DND-41 (cell line): ENCODE data around the gene MPND.
A peak's percentile ranks its signal among the peaks of the same experiment; 100 is the strongest.

Experiments used
- ATAC-seq: fragments of 200-7000 bp; cut with Tn5 transposase; 3 replicates; pipeline ENCODE4 v1.9.1; 2021; ENCODE audit warnings: low read depth; ENCODE audit not compliant: insufficient read depth
- DNase-seq: peaks from one replicate; pipeline ENCODE4 v3.0.0-alpha.2; 2020
- H2AFZ ChIP-seq: 2 replicates; pipeline ENCODE4 v1.6.0; 2012; ENCODE audit warnings: low read depth, low read length
- H3K27ac ChIP-seq: 2 replicates; pipeline ENCODE4 v1.5.1; 2012; ENCODE audit warnings: low read length, inconsistent platforms
- H3K27me3 ChIP-seq: fragments of 200-600 bp; sonication (generic); 2 replicates; pipeline ENCODE4 v1.6.0; 2012; ENCODE audit warnings: low read length, mild to moderate bottlenecking, inconsistent platforms; ENCODE audit not compliant: insufficient read depth, poor library complexity
- H3K36me3 ChIP-seq: 2 replicates; pipeline ENCODE4 v1.5.1; 2012; ENCODE audit warnings: low read length, inconsistent platforms; ENCODE audit not compliant: insufficient read depth
- H3K4me1 ChIP-seq: 2 replicates; pipeline ENCODE4 v1.5.1; 2012; ENCODE audit warnings: mild to moderate bottlenecking, low read length; ENCODE audit not compliant: insufficient read depth
- H3K4me2 ChIP-seq: 2 replicates; pipeline ENCODE4 v1.6.0; 2012; ENCODE audit warnings: mild to moderate bottlenecking, moderate library complexity, low read length, inconsistent platforms; ENCODE audit not compliant: insufficient read depth
- H3K4me3 ChIP-seq, 2 experiments: fragments of 200-600 bp in 1 of 2; shearing (Covaris generic) in 1 of 2; 2 replicates each; pipeline ENCODE4 v1.5.1; 2012 to 2016; ENCODE audit warnings: inconsistent platforms in 2 of 2, low read length in 2 of 2, mild to moderate bottlenecking in 2 of 2, low read depth in 1 of 2, moderate library complexity in 1 of 2
- H3K79me2 ChIP-seq: 2 replicates; pipeline ENCODE4 v1.6.0; 2012; ENCODE audit warnings: low read length, inconsistent platforms; ENCODE audit not compliant: insufficient read depth
- H3K9ac ChIP-seq: 2 replicates; pipeline ENCODE4 v1.6.0; 2012; ENCODE audit warnings: low read depth, mild to moderate bottlenecking, inconsistent platforms, low read length, moderate library complexity
- H3K9me3 ChIP-seq: 2 replicates; pipeline ENCODE4 v1.5.1; 2012; ENCODE audit warnings: low read length, moderate library complexity, mild to moderate bottlenecking, inconsistent platforms; ENCODE audit not compliant: insufficient read depth, severe bottlenecking
- H4K20me1 ChIP-seq: 2 replicates; pipeline ENCODE4 v1.6.0; 2012; ENCODE audit warnings: low read length; ENCODE audit not compliant: insufficient read depth
- EZH2 ChIP-seq: IDR thresholded peaks from 3 replicates; pipeline ENCODE4 v1.6.1; 2012; ENCODE audit warnings: borderline replicate concordance, low read depth, mild to moderate bottlenecking, moderate library complexity, low read length, inconsistent platforms; ENCODE audit not compliant: severe bottlenecking
- TF ChIP-seq, protein P1 (sequence below): IDR thresholded peaks from 2 replicates; pipeline ENCODE4 v1.5.1; 2012; ENCODE audit warnings: borderline replicate concordance, low read length, moderate library complexity, mild to moderate bottlenecking; ENCODE audit not compliant: poor library complexity, severe bottlenecking; ENCODE audit errors: extremely low read depth

MPND gene

DNA sequence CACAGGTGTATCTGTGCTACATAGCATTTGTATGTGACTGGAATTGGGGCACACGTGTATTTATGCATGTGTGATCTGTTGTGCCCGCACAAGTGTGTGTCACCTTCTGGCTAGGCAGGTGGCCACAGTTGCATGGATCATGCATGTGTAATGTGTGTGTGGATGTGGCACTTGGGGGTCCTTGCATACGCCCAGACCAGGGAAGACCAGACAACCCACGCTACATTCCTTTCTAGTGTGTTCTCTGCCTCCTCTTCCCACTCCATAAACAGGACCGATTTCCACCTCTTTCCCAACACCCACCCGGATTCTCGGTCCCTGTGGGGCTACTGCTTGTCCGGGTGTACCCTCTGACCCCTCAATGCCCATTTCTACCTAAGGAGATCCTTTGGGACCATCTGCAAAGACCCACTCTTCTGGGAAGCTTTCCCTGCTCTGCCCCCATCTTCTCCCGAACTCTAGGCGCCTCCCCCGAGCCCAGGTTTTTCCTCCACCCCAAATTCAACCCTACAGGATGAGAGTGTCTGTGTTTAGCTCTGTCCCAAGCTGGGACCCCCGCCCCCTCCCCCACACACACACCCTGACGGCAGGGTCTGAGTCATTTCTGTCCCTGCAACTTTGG lies 17.0 kb upstream of the MPND start:
- no peak overlapping the region for H3K4me3 ChIP-seq
- H3K36me3 ChIP-seq: no peaks in the 10 kb centered on the region
- no peaks in the 10 kb centered on the region for H3K9me3 ChIP-seq
- H3K9ac ChIP-seq: no peak overlapping the region
- H2AFZ ChIP-seq: no peak overlapping the region
- TF ChIP-seq, protein P1, sequence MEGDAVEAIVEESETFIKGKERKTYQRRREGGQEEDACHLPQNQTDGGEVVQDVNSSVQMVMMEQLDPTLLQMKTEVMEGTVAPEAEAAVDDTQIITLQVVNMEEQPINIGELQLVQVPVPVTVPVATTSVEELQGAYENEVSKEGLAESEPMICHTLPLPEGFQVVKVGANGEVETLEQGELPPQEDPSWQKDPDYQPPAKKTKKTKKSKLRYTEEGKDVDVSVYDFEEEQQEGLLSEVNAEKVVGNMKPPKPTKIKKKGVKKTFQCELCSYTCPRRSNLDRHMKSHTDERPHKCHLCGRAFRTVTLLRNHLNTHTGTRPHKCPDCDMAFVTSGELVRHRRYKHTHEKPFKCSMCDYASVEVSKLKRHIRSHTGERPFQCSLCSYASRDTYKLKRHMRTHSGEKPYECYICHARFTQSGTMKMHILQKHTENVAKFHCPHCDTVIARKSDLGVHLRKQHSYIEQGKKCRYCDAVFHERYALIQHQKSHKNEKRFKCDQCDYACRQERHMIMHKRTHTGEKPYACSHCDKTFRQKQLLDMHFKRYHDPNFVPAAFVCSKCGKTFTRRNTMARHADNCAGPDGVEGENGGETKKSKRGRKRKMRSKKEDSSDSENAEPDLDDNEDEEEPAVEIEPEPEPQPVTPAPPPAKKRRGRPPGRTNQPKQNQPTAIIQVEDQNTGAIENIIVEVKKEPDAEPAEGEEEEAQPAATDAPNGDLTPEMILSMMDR: no peak
- no peak for TF ChIP-seq EZH2
- no peak overlapping the region for H3K4me2 ChIP-seq
- H3K27me3 ChIP-seq: no peaks in the 10 kb centered on the region
- no peaks in the 10 kb centered on the region for H3K4me1 ChIP-seq
- no peaks in the 10 kb centered on the region for H3K79me2 ChIP-seq
- no peak overlapping the region for H3K27ac ChIP-seq
- no peak for DNase-seq
- H4K20me1 ChIP-seq: no peaks in the 10 kb centered on the region
- ATAC-seq: no peak

DNA sequence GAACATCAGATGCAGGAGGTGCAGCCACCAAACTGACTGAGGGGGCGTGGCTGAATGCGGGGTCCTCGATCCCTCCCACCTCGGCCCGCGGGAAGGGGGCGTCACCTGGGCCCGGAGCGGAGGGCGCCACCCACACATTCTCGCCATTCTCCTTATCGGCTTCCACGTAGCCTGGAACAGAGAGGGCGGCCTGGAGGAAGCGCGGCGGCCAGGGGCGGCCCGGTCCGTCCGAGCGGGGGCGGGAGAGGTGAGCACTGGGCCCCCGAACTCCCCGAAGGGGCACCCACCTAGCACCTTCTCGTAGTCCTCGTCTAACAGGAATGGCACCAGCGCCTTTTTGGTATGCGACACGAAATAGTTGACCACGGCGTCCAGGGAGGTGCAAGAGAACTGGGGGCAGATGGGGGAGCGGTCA lies 16.5 kb upstream of the MPND start:
- no peak for DNase-seq
- Histone ChIP-seq H4K20me1 (no peaks in the 10 kb centered on the region), H3K9ac (no peak overlapping the region), H3K4me2 (no peak overlapping the region), H3K27me3 (no peaks in the 10 kb centered on the region), H3K4me1 (no peaks in the 10 kb centered on the region), H2AFZ (no peak overlapping the region), H3K79me2 (no peaks in the 10 kb centered on the region), H3K4me3 (no peak overlapping the region), H3K36me3 (no peaks in the 10 kb centered on the region), H3K9me3 (no peaks in the 10 kb centered on the region), H3K27ac (no peak overlapping the region)
- TF ChIP-seq, protein P1: no peak
- TF ChIP-seq EZH2: no peak
- ATAC-seq: no peak

- Histone ChIP-seq H3K4me3 (no peak overlapping the region), H3K27ac (no peak overlapping the region), H4K20me1 (no peaks in the 10 kb centered on the region), H3K79me2 (no peaks in the 10 kb centered on the region), H2AFZ (no peak overlapping the region), H3K9ac (no peak overlapping the region), H3K27me3 (no peaks in the 10 kb centered on the region), H3K9me3 (no peaks in the 10 kb centered on the region), H3K4me1 (no peaks in the 10 kb centered on the region), H3K36me3 (no peaks in the 10 kb centered on the region), H3K4me2 (no peak overlapping the region)
- ATAC-seq (no peak), DNase-seq (peak; percentile 25)
- TF ChIP-seq EZH2: no peak
- TF ChIP-seq, protein P1: no peak
Measured at GRCh38 chr19:4327252-4327876, 16.0 kb upstream of the MPND start.
